Endothelial cell (in vitro differentiated cells): ENCODE data around the gene CLEC4F. TPM values are rescaled to one million over a fixed set of nuclear protein-coding genes. Genes with fewer than 3 reads are reported as not detected.

ENCODE experiments used
- DNase-seq: peaks from one replicate; pipeline ENCODE4 v3.0.0; 2021; ENCODE audit warnings: low spot score
- H3K27ac Mint-ChIP-seq: one replicate; pipeline ENCODE4 v1.8.0; 2021; ENCODE audit warnings: mixed read lengths, inconsistent platforms; ENCODE audit not compliant: unreplicated experiment
- H3K27me3 Mint-ChIP-seq: one replicate; pipeline ENCODE4 v1.8.0; 2021; ENCODE audit warnings: mild to moderate bottlenecking, moderate library complexity, mixed read lengths, inconsistent platforms; ENCODE audit not compliant: unreplicated experiment
- H3K36me3 Mint-ChIP-seq: one replicate; pipeline ENCODE4 v1.8.0; 2021; ENCODE audit warnings: mild to moderate bottlenecking, low read depth, mixed read lengths, inconsistent platforms; ENCODE audit not compliant: unreplicated experiment
- H3K4me1 Mint-ChIP-seq: one replicate; pipeline ENCODE4 v1.8.0; 2021; ENCODE audit warnings: mild to moderate bottlenecking, mixed read lengths, inconsistent platforms; ENCODE audit not compliant: unreplicated experiment
- H3K4me3 Mint-ChIP-seq: one replicate; pipeline ENCODE4 v1.8.0; 2021; ENCODE audit warnings: mild to moderate bottlenecking, mixed read lengths, inconsistent platforms; ENCODE audit not compliant: unreplicated experiment
- H3K9me3 Mint-ChIP-seq: one replicate; pipeline ENCODE4 v1.8.0; 2021; ENCODE audit warnings: mixed read lengths, inconsistent platforms; ENCODE audit not compliant: unreplicated experiment
- total RNA-seq: library from RNA; stranded (reverse); fragmentation: NEBNext Ultra II Directional; extraction: Animal tissue kit (Norgen Biotek cat#: 25700); gene quantifications from one replicate; pipeline ENCODE4 v1.2.1, GENCODE V29; 2021; ENCODE audit not compliant: unreplicated experiment
- TF ChIP-seq, protein P1 (sequence below): fragments of 200-600 bp; sonication (generic); IDR thresholded peaks from one replicate; pipeline ENCODE4 v1.5.0; 2021; ENCODE audit warnings: antibody characterized with exemption; ENCODE audit not compliant: unreplicated experiment

The CLEC4F gene
- total RNA-seq, 1 donor from 2014 or later: 0.23 TPM

DNA sequence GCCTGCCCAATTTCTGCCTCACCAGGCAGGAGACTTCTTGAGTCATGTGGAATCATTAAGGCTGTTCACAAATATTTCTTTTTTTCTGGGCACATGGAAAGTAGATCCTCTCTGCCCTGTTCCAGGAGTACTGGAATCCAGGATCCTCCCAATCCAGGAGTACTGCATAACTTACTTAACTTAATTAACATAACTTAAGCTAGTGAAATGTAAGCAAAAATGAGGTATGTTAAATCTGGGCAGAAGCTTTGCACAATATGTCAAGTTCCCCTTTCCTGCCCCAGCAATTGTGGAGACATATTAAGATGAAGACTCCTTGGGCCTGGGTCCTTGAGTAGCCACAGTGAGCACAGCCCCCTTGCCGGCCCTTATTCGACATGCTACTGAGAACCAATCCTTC is 12.0 kb upstream of the CLEC4F start:
- Mint-ChIP-seq H3K27me3 (peaks cover 10% of the 10 kb centered on the region), H3K9me3 (no peaks in the 10 kb centered on the region), H3K36me3 (peaks cover 20% of the 10 kb centered on the region), H3K27ac (no peak overlapping the region), H3K4me1 (peaks cover 69% of the 10 kb centered on the region), H3K4me3 (no peak overlapping the region)
- no peak for DNase-seq
- TF ChIP-seq, protein P1, sequence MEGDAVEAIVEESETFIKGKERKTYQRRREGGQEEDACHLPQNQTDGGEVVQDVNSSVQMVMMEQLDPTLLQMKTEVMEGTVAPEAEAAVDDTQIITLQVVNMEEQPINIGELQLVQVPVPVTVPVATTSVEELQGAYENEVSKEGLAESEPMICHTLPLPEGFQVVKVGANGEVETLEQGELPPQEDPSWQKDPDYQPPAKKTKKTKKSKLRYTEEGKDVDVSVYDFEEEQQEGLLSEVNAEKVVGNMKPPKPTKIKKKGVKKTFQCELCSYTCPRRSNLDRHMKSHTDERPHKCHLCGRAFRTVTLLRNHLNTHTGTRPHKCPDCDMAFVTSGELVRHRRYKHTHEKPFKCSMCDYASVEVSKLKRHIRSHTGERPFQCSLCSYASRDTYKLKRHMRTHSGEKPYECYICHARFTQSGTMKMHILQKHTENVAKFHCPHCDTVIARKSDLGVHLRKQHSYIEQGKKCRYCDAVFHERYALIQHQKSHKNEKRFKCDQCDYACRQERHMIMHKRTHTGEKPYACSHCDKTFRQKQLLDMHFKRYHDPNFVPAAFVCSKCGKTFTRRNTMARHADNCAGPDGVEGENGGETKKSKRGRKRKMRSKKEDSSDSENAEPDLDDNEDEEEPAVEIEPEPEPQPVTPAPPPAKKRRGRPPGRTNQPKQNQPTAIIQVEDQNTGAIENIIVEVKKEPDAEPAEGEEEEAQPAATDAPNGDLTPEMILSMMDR: no peak

DNA sequence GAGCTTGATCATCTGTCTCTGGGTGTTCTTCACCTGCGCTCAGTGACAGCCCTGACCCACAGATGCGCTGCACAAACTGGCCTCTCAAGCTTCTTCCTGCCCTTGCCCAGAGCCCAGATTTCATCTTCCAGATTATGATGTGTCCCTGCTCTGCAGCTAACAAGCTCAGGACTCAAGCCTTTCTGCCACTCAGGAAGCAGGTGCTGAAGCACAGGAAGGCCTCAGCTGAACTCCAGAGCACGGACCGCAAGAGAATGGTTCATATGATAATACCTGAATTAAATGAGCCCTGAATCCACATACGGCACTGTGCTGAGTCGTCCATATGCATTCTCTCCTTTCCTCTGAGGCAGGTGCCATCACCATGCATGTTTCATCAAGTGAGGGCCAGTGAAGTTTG is 11.5 kb upstream of the CLEC4F start:
- no peak for DNase-seq
- peaks cover 71% of the 10 kb centered on the region for H3K4me1 Mint-ChIP-seq
- peaks cover 20% of the 10 kb centered on the region for H3K36me3 Mint-ChIP-seq
- H3K4me3 Mint-ChIP-seq: no peak overlapping the region
- TF ChIP-seq, protein P1: no peak
- peaks cover 9% of the 10 kb centered on the region for H3K27me3 Mint-ChIP-seq
- no peak overlapping the region for H3K27ac Mint-ChIP-seq
- no peaks in the 10 kb centered on the region for H3K9me3 Mint-ChIP-seq

DNA sequence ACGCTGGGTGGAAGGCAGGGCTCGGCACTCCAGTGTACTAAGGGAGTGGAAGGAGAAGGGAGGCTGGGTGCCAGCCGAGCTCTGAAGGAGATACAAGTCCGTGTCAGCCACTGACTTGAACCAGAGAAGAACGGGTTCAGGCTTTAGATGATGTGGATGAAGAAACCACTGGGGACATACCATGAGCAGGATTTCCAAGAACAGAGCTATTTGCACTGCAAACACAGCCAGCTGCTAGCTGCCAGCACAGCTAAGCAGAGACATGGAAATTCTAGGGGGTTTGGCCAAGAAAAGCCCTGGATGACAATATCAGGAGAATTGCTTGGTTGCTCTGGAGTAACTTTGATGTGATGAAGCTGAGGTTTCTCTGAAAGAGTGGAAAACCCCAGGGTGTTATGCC is 10.0 kb upstream of the CLEC4F start:
- H3K4me3 Mint-ChIP-seq: peak overlapping the region; percentile 16
- peak overlapping the region; percentile 93 for H3K27ac Mint-ChIP-seq
- peaks cover 13% of the 10 kb centered on the region for H3K36me3 Mint-ChIP-seq
- TF ChIP-seq, protein P1: no peak
- peaks cover 61% of the 10 kb centered on the region for H3K4me1 Mint-ChIP-seq
- no peaks in the 10 kb centered on the region for H3K9me3 Mint-ChIP-seq
- peaks cover 6% of the 10 kb centered on the region for H3K27me3 Mint-ChIP-seq
- DNase-seq: no peak

DNA sequence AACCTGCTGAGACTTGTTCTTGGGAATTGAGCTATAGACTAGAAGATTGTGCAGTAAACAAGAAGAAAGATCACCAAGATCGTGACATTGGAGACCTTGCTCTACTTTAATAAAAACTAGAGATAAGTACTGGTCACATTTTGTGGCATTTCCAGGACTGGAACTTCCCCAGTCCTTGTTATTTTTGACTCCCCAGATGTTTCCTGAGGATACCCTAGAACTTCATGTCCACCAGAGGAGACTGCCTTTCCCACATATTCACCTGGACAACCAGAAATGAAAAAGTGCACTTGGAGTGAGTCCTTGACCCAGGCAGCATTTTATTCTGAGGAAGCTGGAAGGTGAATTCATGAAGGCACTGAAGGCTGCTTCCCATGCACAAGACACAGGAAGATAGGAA is 9.5 kb upstream of the CLEC4F start:
- Mint-ChIP-seq H3K36me3 (peaks cover 13% of the 10 kb centered on the region), H3K9me3 (no peaks in the 10 kb centered on the region), H3K27ac (peak overlapping the region; percentile 93), H3K4me1 (peaks cover 58% of the 10 kb centered on the region), H3K27me3 (peaks cover 6% of the 10 kb centered on the region), H3K4me3 (peak overlapping the region; percentile 16)
- TF ChIP-seq, protein P1: no peak
- no peak for DNase-seq

DNA sequence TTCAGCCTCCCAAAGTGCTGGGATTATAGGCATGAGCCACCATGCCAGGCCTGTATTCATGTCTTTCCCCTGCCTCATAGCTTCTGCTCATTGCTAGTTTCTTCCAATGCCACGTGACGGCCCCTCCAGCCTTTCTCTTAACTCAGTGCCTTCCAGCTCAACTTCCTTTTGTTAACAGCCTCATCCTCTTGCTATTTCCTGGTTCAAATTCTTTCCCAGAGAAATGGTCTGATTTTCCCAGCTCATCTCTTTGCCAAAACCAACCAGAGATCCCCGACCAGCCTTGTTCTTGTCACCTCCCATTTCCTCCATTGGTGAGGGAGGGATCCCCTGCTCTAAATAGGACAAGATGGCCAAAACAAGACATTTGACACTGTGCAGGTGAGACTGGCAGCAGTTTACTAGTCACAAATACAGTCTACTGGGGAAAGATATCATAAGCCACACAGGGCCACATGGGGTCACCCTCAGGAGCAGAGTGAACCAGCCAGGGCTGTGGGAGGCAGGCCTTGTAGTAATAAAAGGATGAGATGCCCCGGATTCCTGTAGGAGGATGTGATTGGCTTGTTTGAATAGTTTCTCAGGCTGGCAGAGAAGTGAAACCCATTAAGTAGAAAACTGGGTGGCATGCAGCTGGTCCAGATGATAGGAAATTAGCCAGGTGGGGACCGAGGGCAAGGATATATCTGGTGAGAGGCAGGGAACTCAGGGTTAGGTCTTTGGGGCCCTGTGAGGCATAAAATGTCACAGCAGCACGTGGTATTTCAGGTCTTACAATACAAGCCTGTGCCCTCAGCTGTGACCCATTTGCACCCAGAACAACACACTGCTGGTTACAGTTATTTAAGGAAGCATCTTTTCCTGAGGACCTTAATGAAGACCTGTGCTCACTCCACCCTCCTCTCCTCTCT is 8.8 kb upstream of the CLEC4F start:
- Mint-ChIP-seq H3K4me1 (peaks cover 55% of the 10 kb centered on the region), H3K36me3 (peaks cover 13% of the 10 kb centered on the region), H3K9me3 (no peaks in the 10 kb centered on the region), H3K27ac (peak overlapping the region; percentile 93), H3K27me3 (peaks cover 6% of the 10 kb centered on the region), H3K4me3 (peak overlapping the region; percentile 71)
- TF ChIP-seq, protein P1: no peak
- DNase-seq: peak; percentile 20
